A549 (cell line): Measurements from ENCODE around the gene TRH. TPM values are rescaled to one million over a fixed set of nuclear protein-coding genes. Genes with fewer than 3 reads are reported as not detected.
A peak's percentile ranks its signal among the peaks of the same experiment; 100 is the strongest.

Source experiments
- ATAC-seq, 2 experiments: fragments of 200-7000 bp in 1 of 2; fragments of >200 bp in 1 of 2; cut with Nextera tagmentation in 1 of 2; cut with Tn5 transposase in 1 of 2; 3 replicates each; pipeline versions ENCODE4 v1.8.0 to v1.9.1; 2018 to 2020; ENCODE audit warnings: mild to moderate bottlenecking in 1 of 2, moderate library complexity in 1 of 2
- CTCF ChIA-PET: fragments of 300-600 bp; sonication (Branson Sonifier 250); formaldehyde crosslinking; extraction: SDS; loops from one replicate; lab custom pipeline; 2021; ENCODE audit warnings: antibody characterized with exemption, inconsistent platforms; lab: Yijun Ruan, JAX
- POLR2A ChIA-PET: fragments of 350-600 bp; formaldehyde crosslinking; extraction: SDS; loops from one replicate; lab custom pipeline; 2021; ENCODE audit warnings: antibody characterized with exemption, inconsistent platforms; lab: Yijun Ruan, JAX
- DNase-seq, 2 experiments: peaks; one replicate each; pipeline versions ENCODE4 v3.0.0 to v3.0.0-alpha.2; 2011 to 2016; ENCODE audit warnings: low read depth in 1 of 2, low spot score in 1 of 2
- FAIRE-seq: peaks from 2 replicates; lab custom pipeline; 2011; peaks lifted over from hg19 to GRCh38; lab: Jason Lieb, UNC
- H3K27ac ChIP-seq, 2 experiments: fragments of >200 bp; sonication (Bioruptor Twin); formaldehyde crosslinking; 3 replicates each; pipeline ENCODE4 v1.5.1; 2016 to 2017
- H3K4me1 ChIP-seq: fragments of >200 bp; sonication (Bioruptor Twin); formaldehyde crosslinking; 3 replicates; pipeline ENCODE4 v1.6.1; 2016
- H3K4me2 ChIP-seq: fragments of >200 bp; sonication (Bioruptor Twin); formaldehyde crosslinking; 3 replicates; pipeline ENCODE4 v1.6.1; 2016
- H3K4me3 ChIP-seq: fragments of >200 bp; sonication (Bioruptor Twin); formaldehyde crosslinking; 3 replicates; pipeline ENCODE4 v1.5.1; 2016
- H3K9me3 ChIP-seq: fragments of >200 bp; sonication (Bioruptor Twin); formaldehyde crosslinking; 3 replicates; pipeline ENCODE4 v1.6.1; 2016
- ATOH8 ChIP-seq: fragments of 250-450 bp; sonication (Bioruptor Pico); IDR thresholded peaks from 2 replicates; pipeline ENCODE4 v1.5.0; 2020; ENCODE audit warnings: low read depth, mild to moderate bottlenecking, moderate library complexity
- BCL3 ChIP-seq: fragments of >200 bp; sonication (Bioruptor Twin); formaldehyde crosslinking; IDR thresholded peaks from 3 replicates; pipeline ENCODE4 v1.6.1; 2016
- BHLHE40 ChIP-seq: IDR thresholded peaks from 2 replicates; pipeline ENCODE4 v1.6.1; 2012; ENCODE audit warnings: low read depth, low read length, inconsistent platforms
- CHD4 ChIP-seq: fragments of 200-600 bp; sonication (generic); IDR thresholded peaks from 2 replicates; pipeline ENCODE4 v1.6.1; 2016; ENCODE audit warnings: antibody characterized with exemption, mild to moderate bottlenecking, borderline replicate concordance
- CTCF ChIP-seq: fragments of >200 bp; sonication (Bioruptor Twin); formaldehyde crosslinking; IDR thresholded peaks from 3 replicates; pipeline ENCODE4 v1.5.1; 2016
- E2F6 ChIP-seq: IDR thresholded peaks from 2 replicates; pipeline ENCODE4 v1.6.1; 2012; ENCODE audit warnings: low read depth, borderline replicate concordance
- ESRRA ChIP-seq: fragments of 150-350 bp; IDR thresholded peaks from 2 replicates; pipeline ENCODE4 v1.6.1; 2014; ENCODE audit warnings: mild to moderate bottlenecking, low read length, borderline replicate concordance
- HEYL ChIP-seq: fragments of 250-450 bp; sonication (Bioruptor Pico); IDR thresholded peaks from 2 replicates; pipeline ENCODE4 v1.8.0; 2021; ENCODE audit warnings: mild to moderate bottlenecking, moderate library complexity
- HMGXB4 ChIP-seq: fragments of 250-450 bp; sonication (Bioruptor Pico); IDR thresholded peaks from 2 replicates; pipeline ENCODE4 v1.5.0; 2021; ENCODE audit warnings: mild to moderate bottlenecking, moderate library complexity, borderline replicate concordance
- HOXA7 ChIP-seq: fragments of 250-450 bp; sonication (Bioruptor Pico); IDR thresholded peaks from 2 replicates; pipeline ENCODE4 v1.5.0; 2020; ENCODE audit warnings: mild to moderate bottlenecking, moderate library complexity
- JUN ChIP-seq, 2 experiments: fragments of >200 bp; sonication (Bioruptor Twin); formaldehyde crosslinking; IDR thresholded peaks; 2 replicates in 1 of 2; 3 replicates in 1 of 2; pipeline ENCODE4 v1.6.1; 2016 to 2017
- JUNB ChIP-seq: fragments of >200 bp; sonication (Bioruptor Twin); formaldehyde crosslinking; IDR thresholded peaks from 2 replicates; pipeline ENCODE4 v1.6.1; 2016
- KDM5A ChIP-seq: fragments of 200-600 bp; sonication (generic); IDR thresholded peaks from 2 replicates; pipeline ENCODE4 v1.6.1; 2016; ENCODE audit warnings: antibody characterized with exemption, mild to moderate bottlenecking
- MAFK ChIP-seq: fragments of 450-650 bp; IDR thresholded peaks from 2 replicates; pipeline ENCODE4 v1.6.1; 2014; ENCODE audit not compliant: partially characterized antibody
- MAX ChIP-seq: IDR thresholded peaks from 2 replicates; pipeline ENCODE4 v1.6.1; 2012
- POLR2AphosphoS2 ChIP-seq: conservative IDR thresholded peaks from 2 replicates; pipeline ENCODE4 v1.6.1; 2012; ENCODE audit warnings: low read length, improper control_type of control experiment, inconsistent platforms
- RARB ChIP-seq: fragments of 250-450 bp; sonication (Bioruptor Pico); IDR thresholded peaks from 2 replicates; pipeline ENCODE4 v1.8.0; 2021; ENCODE audit warnings: mild to moderate bottlenecking, moderate library complexity
- RCOR1 ChIP-seq: fragments of 150-350 bp; IDR thresholded peaks from 2 replicates; pipeline ENCODE4 v1.6.1; 2014; ENCODE audit warnings: antibody characterized with exemption, low read length, low read depth
- RFX5 ChIP-seq: fragments of 450-650 bp; IDR thresholded peaks from 2 replicates; pipeline ENCODE4 v1.7.1; 2014; ENCODE audit warnings: antibody characterized with exemption, mild to moderate bottlenecking, moderate library complexity
- TFCP2L1 ChIP-seq: fragments of 250-450 bp; sonication (Bioruptor Pico); IDR thresholded peaks from 2 replicates; pipeline ENCODE4 v1.5.0; 2021; ENCODE audit warnings: mild to moderate bottlenecking
- ZFP36 ChIP-seq: fragments of 450-650 bp; IDR thresholded peaks from 2 replicates; pipeline ENCODE4 v1.6.1; 2014; ENCODE audit warnings: borderline replicate concordance; ENCODE audit not compliant: partially characterized antibody
- WGBS: methylation state at CpG from one replicate; pipeline ENCODE4 v1.1.6; 2017; ENCODE audit errors: missing lambda C conversion rate; 5-methylcytosine and 5-hydroxymethylcytosine counted together
- polyA plus RNA-seq, 4 experiments: library from polyadenylated mRNA; depleted of rRNA in 3 of 4; stranded (reverse); fragments of >200 nt; fragmentation: RNase III in 1 of 4; extraction: RNeasy Plus Mini Kit Qiagen cat#74134 plus additional on column Dnase treatment in 1 of 4; gene quantifications; 2 replicates in 3 of 4; 3 replicates in 1 of 4; pipeline ENCODE4 v1.2.3, GENCODE V29; 2011 to 2017

Gene TRH
- polyA plus RNA-seq, 2 of the 4 experiments (the other 2 are of a cell fraction): not detected

- TF ChIP-seq RCOR1: no peak
- no peak for TF ChIP-seq ZFP36
- no peak for TF ChIP-seq RFX5
- no peak for TF ChIP-seq TFCP2L1 (CRISPR knock-in tag)
- TF ChIP-seq RARB (CRISPR knock-in tag): no peak
- no peak for TF ChIP-seq MAFK
- no peak for TF ChIP-seq KDM5A
- TF ChIP-seq BHLHE40: no peak
- no peak for TF ChIP-seq MAX
- no peak for TF ChIP-seq ATOH8 (CRISPR knock-in tag)
- no peak for TF ChIP-seq E2F6
- TF ChIP-seq ESRRA: no peak
- TF ChIP-seq HEYL (CRISPR knock-in tag): no peak
- no peak for TF ChIP-seq JUN (IDR thresholded peaks at IDR 0.05)
- no peak for TF ChIP-seq HMGXB4 (CRISPR knock-in tag)
- TF ChIP-seq JUNB: no peak
- TF ChIP-seq CHD4: no peak
- no peak for TF ChIP-seq POLR2AphosphoS2
- TF ChIP-seq CTCF: no peak
- TF ChIP-seq BCL3: no peak
- TF ChIP-seq, all 56 proteins: peak for 0
- no peak for DNase-seq
- ATAC-seq: no peak
- H3K4me2 ChIP-seq: no peak overlapping the region
- no peaks in the 10 kb centered on the region for H3K9me3 ChIP-seq
- no peaks in the 10 kb centered on the region for H3K4me1 ChIP-seq
- no peak for FAIRE-seq
- whole genome bisulfite sequencing: 89% methylated on average over 6 of the region's 6 CpGs
- no peak overlapping the region for H3K27ac ChIP-seq
- ChIA-PET POLR2A (no interaction called here), CTCF (interaction anchor here (1.1 to 1.6 kb wide), 2 partner anchors 13 to 47 kb away, joined by 3 to 8 read pairs; no protein-coding TSS in a partner anchor)
- H3K4me3 ChIP-seq: no peak overlapping the region
These were observed 14.9 kb downstream of the TRH start for GRCh38 chr3:129989414-129989813.

GRCh38 chr3:129992781-129993180 is 18.3 kb downstream of the TRH start:
- no peak for TF ChIP-seq HOXA7 (CRISPR knock-in tag)
- 0 out of 3 replicates have a peak, but pooled peaks have one; percentile 14 for TF ChIP-seq CTCF
- no peaks in the 10 kb centered on the region for H3K9me3 ChIP-seq
- WGBS: 50% methylated on average over 1 of the region's 3 CpGs
- no peaks in the 10 kb centered on the region for H3K4me1 ChIP-seq
- ChIA-PET CTCF (interaction anchor here (0.6 to 3.1 kb wide), 9 partner anchors 9 to 611 kb away, joined by 3 to 18 read pairs (median 4); no protein-coding TSS in a partner anchor), POLR2A (interaction anchor here (0.6 kb wide), 1 partner anchor 384 kb away, joined by 5 read pairs; no protein-coding TSS in a partner anchor)
- ATAC-seq (peak; percentile 90 to 97), DNase-seq (peak; percentile 13 to 49), FAIRE-seq (no peak)
- H3K4me2 ChIP-seq: no peak overlapping the region
- no peak overlapping the region for H3K27ac ChIP-seq
- no peak overlapping the region for H3K4me3 ChIP-seq
